ENCODE results near the gene PCDHB2.
"Not testable (repeated sequence)": the region's sequence is repeated elsewhere in the genome, so short reads cannot be mapped to it uniquely, and the experiment has no call there.

Gene PCDHB2

DNA sequence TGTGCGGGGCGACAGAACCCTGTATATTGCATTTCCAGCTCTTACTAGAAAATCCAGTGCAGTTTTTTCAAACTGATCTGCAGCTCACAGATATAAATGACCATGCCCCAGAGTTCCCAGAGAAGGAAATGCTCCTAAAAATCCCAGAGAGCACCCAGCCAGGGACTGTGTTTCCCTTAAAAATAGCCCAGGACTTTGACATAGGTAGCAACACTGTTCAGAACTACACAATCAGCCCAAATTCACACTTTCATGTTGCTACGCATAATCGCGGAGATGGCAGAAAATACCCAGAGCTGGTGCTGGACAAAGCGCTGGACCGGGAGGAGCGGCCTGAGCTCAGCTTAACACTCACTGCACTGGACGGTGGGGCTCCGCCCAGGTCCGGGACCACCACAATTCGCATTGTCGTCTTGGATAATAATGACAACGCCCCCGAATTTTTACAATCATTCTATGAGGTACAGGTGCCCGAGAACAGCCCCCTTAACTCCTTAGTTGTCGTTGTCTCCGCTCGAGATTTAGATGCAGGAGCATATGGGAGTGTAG is 41.4 kb downstream of the PCDHB2 start:
- no peak for DNase-seq (ENCODE audit: low read depth in 2 of 2)

DNA sequence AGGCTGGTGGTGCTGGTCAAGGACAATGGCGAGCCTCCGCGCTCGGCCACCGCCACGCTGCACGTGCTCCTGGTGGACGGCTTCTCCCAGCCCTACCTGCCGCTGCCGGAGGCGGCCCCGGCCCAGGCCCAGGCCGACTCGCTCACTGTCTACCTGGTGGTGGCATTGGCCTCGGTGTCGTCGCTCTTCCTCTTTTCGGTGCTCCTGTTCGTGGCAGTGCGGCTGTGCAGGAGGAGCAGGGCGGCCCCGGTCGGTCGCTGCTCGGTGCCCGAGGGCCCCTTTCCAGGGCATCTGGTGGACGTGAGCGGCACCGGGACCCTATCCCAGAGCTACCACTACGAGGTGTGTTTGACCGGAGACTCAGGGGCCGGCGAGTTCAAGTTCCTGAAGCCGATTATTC is 42.9 kb downstream of the PCDHB2 start:
- DNase-seq (ENCODE audit: low read depth in 2 of 2): not testable (repeated sequence)

All from stimulated activated CD8-positive, alpha-beta memory T cell treated with anti-CD3 and anti-CD28 coated beads, Interleukin-2, amount 100 ng/mL, for 48 hours (primary cell).